Measurements from ENCODE around the gene IL3RA.

- TF ChIP-seq CTCF (IDR thresholded peaks at IDR 0.05; ENCODE audit: control extremely low read depth in 1 of 3, insufficient read depth in 1 of 3, low read depth in 1 of 3, low read length in 3 of 3), result no peak
- TF ChIP-seq MAX (IDR thresholded peaks at IDR 0.05), result no peak
- no peak for TF ChIP-seq EGR1 (IDR thresholded peaks at IDR 0.05; ENCODE audit: borderline replicate concordance, low read depth, low read length)
- TF ChIP-seq POLR2AphosphoS5 (IDR thresholded peaks at IDR 0.05; ENCODE audit: low read depth, low read length), result peak; percentile 85
- no peak for TF ChIP-seq JUND (IDR thresholded peaks at IDR 0.05; ENCODE audit: low read length)
- TF ChIP-seq CREB1 (IDR thresholded peaks at IDR 0.05), result no peak
- TF ChIP-seq CHD7 (IDR thresholded peaks at IDR 0.05; ENCODE audit: insufficient replicate concordance, low read length), result no peak
- peak in 1 of 2 experiments; percentile 68; a peak in 1 of 3 replicates for TF ChIP-seq POLR2A (IDR thresholded peaks at IDR 0.05; ENCODE audit: control extremely low read depth in 1 of 2, low read depth in 2 of 2, low read length in 2 of 2)
- TF ChIP-seq SIN3A (conservative IDR thresholded peaks at IDR 0.05 in 1 of 2, IDR thresholded peaks at IDR 0.05 in 1 of 2; ENCODE audit: low read depth in 1 of 2, low read length in 2 of 2), result no peak
- no peak for TF ChIP-seq HDAC6 (IDR thresholded peaks at IDR 0.05; ENCODE audit: low read depth, low read length)
- no peak for TF ChIP-seq ATF3 (IDR thresholded peaks at IDR 0.05; ENCODE audit: insufficient read depth, low read depth, low read length)
- TF ChIP-seq RBBP5 (IDR thresholded peaks at IDR 0.05; ENCODE audit: borderline replicate concordance, low read depth, low read length), result no peak
These were observed 49.0 kb downstream of the IL3RA start for GRCh38 chrX:1385253-1386223.

Measured in H1 (cell line).